Activated naive CD4-positive, alpha-beta T cell treated with anti-CD3 and anti-CD28 coated beads for 36 hours (primary cell): Measurements from ENCODE around the gene PSMB3. TPM values are rescaled to one million over a fixed set of nuclear protein-coding genes. Genes with fewer than 3 reads are reported as not detected.
A peak's percentile ranks its signal among the peaks of the same experiment; 100 is the strongest.

Experiments
- CTCF ChIA-PET: fragments of 350-600 bp; sonication (Branson Sonifier 250); formaldehyde crosslinking; loops from one replicate; lab custom pipeline; 2021; ENCODE audit warnings: antibody characterized with exemption; lab: Charles Lee
- DNase-seq: peaks from one replicate; pipeline ENCODE4 v3.0.0-alpha.2; 2020
- H3K27ac Mint-ChIP-seq: one replicate; pipeline ENCODE4 v1.8.0; 2021; ENCODE audit warnings: mild to moderate bottlenecking, mixed read lengths
- H3K27me3 Mint-ChIP-seq: one replicate; pipeline ENCODE4 v1.8.0; 2021; ENCODE audit warnings: low read depth, mixed read lengths
- H3K36me3 Mint-ChIP-seq: one replicate; pipeline ENCODE4 v1.8.0; 2021; ENCODE audit warnings: low read depth, mixed read lengths
- H3K4me1 Mint-ChIP-seq: one replicate; pipeline ENCODE4 v1.8.0; 2021; ENCODE audit warnings: low read depth, mixed read lengths
- H3K4me3 Mint-ChIP-seq: one replicate; pipeline ENCODE4 v1.8.0; 2021; ENCODE audit warnings: mild to moderate bottlenecking, moderate library complexity, mixed read lengths
- H3K9me3 Mint-ChIP-seq: one replicate; pipeline ENCODE4 v1.8.0; 2021; ENCODE audit warnings: mixed read lengths
- intact Hi-C: fragments of 100-400 bp; cut with micrococcal nuclease; formaldehyde crosslinking; loops from one replicate; pipeline ENCODE4 v1.15.1; 2023
- total RNA-seq, 2 experiments: library from RNA; stranded (reverse); gene quantifications; one replicate each; pipeline ENCODE4 v1.2.3, GENCODE V29; 2021

The PSMB3 gene
- total RNA-seq, 2 experiments from 2014 or later = 368 to 369 TPM

DNA sequence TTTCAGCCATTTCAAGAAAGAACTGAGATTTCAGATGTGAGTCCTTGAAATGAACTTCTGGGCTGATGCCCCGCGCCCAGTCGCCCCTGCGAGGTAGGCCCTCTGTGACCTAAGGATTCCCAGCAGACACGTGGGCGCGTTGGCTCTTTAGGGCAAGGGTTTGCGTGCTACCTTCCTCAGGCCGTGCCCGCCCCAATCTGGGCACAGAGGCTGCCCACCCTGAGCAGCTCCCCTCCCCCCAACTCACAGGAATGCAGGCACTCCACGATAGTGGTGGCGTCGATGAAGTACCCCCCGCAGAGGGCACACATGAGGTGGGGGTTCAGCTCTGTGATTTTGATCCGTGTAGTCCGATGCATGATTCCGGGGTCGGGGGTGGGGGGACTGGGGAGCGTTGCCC, 12.5 kb upstream of the PSMB3 start:
- CTCF ChIA-PET = interaction anchor here (1.0 kb wide), 1 partner anchor 63 kb away, joined by 3 read pairs; no protein-coding TSS in a partner anchor
- Mint-ChIP-seq H3K4me3 (no peak overlapping the region), H3K36me3 (no peaks in the 10 kb centered on the region), H3K27ac (no peak overlapping the region), H3K9me3 (no peaks in the 10 kb centered on the region), H3K4me1 (peaks cover 5% of the 10 kb centered on the region), H3K27me3 (peaks cover 8% of the 10 kb centered on the region)
- intact Hi-C loops = no loop called here
- DNase-seq = no peak

- CTCF ChIA-PET = no interaction called here
- Mint-ChIP-seq H3K27ac (no peak overlapping the region), H3K27me3 (peaks cover 12% of the 10 kb centered on the region), H3K9me3 (no peaks in the 10 kb centered on the region), H3K4me3 (no peak overlapping the region), H3K36me3 (no peaks in the 10 kb centered on the region), H3K4me1 (peaks cover under 1% of the 10 kb centered on the region)
- intact Hi-C loops = no loop called here
- DNase-seq = no peak
Observed at GRCh38 chr17:38740806-38741205, 11.7 kb upstream of the PSMB3 start.

- H3K36me3 Mint-ChIP-seq = no peaks in the 10 kb centered on the region
- peaks cover 6% of the 10 kb centered on the region for H3K4me1 Mint-ChIP-seq
- CTCF ChIA-PET = interaction anchor here (0.6 to 0.9 kb wide), 2 partner anchors 74 to 427 kb away, joined by 3 read pairs; no protein-coding TSS in a partner anchor
- no peak overlapping the region for H3K4me3 Mint-ChIP-seq
- peaks cover 18% of the 10 kb centered on the region for H3K27me3 Mint-ChIP-seq
- no peak overlapping the region for H3K27ac Mint-ChIP-seq
- DNase-seq = no peak
- no peaks in the 10 kb centered on the region for H3K9me3 Mint-ChIP-seq
- intact Hi-C loops = no loop called here
Observed at GRCh38 chr17:38741461-38741860, 11.1 kb upstream of the PSMB3 start.

DNA sequence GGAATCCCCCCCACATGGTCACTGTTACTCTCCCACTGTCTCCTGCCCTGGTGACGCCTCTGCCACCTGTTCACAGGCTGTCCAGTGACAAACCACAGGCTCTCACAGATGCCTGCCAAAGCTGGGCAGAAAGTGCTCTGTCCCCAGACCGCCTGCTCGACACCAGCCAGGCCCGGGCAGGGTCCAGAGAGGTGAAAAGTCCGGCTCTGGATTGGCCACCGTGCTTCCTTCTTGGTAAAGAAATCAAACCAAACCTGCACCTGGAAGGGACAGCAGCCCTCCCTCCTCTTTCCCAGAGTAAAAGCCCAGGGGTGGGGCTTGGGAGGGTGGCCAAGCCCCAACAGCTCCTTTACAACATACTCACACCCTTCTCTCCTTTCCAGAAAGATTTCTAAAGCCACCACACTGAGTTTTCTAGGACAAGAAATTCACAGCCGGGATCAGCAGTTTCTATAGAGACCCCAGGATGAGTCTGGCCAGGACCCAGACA, 10.6 kb upstream of the PSMB3 start:
- DNase-seq = no peak
- Mint-ChIP-seq H3K27me3 (peaks cover 23% of the 10 kb centered on the region), H3K36me3 (no peaks in the 10 kb centered on the region), H3K27ac (no peak overlapping the region), H3K4me3 (no peak overlapping the region), H3K4me1 (peaks cover 11% of the 10 kb centered on the region), H3K9me3 (no peaks in the 10 kb centered on the region)
- CTCF ChIA-PET = interaction anchor here (0.6 to 0.9 kb wide), 2 partner anchors 74 to 427 kb away, joined by 3 read pairs; no protein-coding TSS in a partner anchor
- intact Hi-C loops = no loop called here

DNA sequence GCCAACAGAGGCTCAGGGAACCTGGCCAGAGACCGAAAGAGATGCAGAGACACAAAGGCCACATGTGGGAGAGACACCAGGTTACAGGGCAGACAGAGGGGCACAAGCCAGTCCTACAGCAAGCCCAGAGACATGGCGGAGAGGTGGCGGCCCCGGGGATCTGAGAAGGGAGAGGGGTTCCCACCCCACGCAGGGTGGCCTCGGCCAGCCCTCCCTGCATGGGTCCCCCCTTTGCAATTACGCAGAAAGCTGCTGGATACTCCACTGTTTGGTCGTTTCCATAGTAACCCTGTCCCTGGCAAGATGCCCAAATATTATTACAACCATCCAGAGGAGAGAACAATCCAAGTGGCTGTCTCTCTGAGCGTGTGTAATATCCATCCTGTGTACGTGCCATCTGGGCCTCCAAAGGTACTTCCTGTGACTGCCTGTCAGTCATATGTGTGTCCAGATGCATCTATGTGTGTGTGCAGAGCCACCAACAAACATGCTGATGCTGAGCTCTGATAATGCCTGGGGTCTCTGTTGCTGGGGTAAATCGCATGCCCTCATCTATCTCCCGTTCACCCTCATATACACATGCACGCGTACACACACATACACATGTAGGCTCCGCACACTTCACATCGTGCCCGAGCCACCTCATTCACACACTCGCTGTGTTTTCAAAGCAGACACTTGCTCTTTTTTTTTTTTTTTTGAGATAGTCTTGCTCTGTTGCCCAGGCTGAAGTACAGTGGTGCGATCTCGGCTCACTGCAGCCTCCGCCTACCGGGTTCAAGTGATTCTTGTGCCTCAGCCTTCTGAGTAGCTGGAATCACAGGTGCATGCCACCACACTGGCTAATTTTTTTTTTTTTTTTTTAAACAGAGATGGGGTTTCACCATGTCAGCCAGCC, 9.9 kb upstream of the PSMB3 start:
- intact Hi-C loops = no loop called here
- Mint-ChIP-seq H3K4me1 (peaks cover 11% of the 10 kb centered on the region), H3K4me3 (no peak overlapping the region), H3K9me3 (no peaks in the 10 kb centered on the region), H3K27ac (no peak overlapping the region), H3K36me3 (no peaks in the 10 kb centered on the region), H3K27me3 (peaks cover 24% of the 10 kb centered on the region)
- DNase-seq = no peak
- CTCF ChIA-PET = interaction anchor here (0.9 kb wide), 1 partner anchor 75 kb away, joined by 3 read pairs; no protein-coding TSS in a partner anchor

GRCh38 chr17:38743556-38744171, 8.9 kb upstream of the PSMB3 start:
- intact Hi-C loops = no loop called here
- H3K4me3 Mint-ChIP-seq = no peak overlapping the region
- CTCF ChIA-PET = interaction anchor here (1.8 kb wide), 1 partner anchor 77 kb away, joined by 4 read pairs; no protein-coding TSS in a partner anchor
- H3K4me1 Mint-ChIP-seq = peaks cover 13% of the 10 kb centered on the region
- no peaks in the 10 kb centered on the region for H3K36me3 Mint-ChIP-seq
- H3K27ac Mint-ChIP-seq = no peak overlapping the region
- H3K27me3 Mint-ChIP-seq = peaks cover 27% of the 10 kb centered on the region
- no peaks in the 10 kb centered on the region for H3K9me3 Mint-ChIP-seq
- DNase-seq = no peak

DNA sequence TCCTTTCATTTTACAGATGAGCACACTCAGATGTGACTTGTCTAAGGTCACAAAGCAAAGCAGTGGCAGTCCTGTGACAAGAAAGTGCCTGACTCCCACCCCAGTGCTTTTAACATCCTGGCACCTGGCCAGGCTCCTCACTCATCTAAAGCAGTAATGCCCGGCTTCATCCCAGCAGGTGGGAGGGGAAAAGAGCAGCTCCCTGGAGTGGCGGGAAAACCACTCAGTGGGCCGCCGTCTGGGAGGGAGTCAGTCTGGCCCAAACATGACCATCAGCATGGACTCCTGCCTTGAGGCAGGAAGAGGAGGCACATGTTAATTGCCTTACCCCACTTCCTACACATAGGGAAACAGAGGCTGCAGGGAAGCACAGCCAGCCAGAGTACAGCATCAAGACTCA, 7.0 kb upstream of the PSMB3 start:
- peaks cover 40% of the 10 kb centered on the region for H3K27me3 Mint-ChIP-seq
- no peak for DNase-seq
- intact Hi-C loops = loop anchor here (5.0 kb wide), 1 partner anchor 238 kb away; no protein-coding TSS in a partner anchor
- no peaks in the 10 kb centered on the region for H3K9me3 Mint-ChIP-seq
- peaks cover 22% of the 10 kb centered on the region for H3K4me1 Mint-ChIP-seq
- H3K36me3 Mint-ChIP-seq = no peaks in the 10 kb centered on the region
- H3K4me3 Mint-ChIP-seq = no peak overlapping the region
- CTCF ChIA-PET = interaction anchor here (0.8 to 1.8 kb wide), 5 partner anchors 9 to 83 kb away, joined by 3 to 6 read pairs (median 4); no protein-coding TSS in a partner anchor
- H3K27ac Mint-ChIP-seq = no peak overlapping the region

GRCh38 chr17:38746004-38746848, 6.3 kb upstream of the PSMB3 start:
- Mint-ChIP-seq H3K9me3 (no peaks in the 10 kb centered on the region), H3K36me3 (no peaks in the 10 kb centered on the region), H3K27ac (no peak overlapping the region), H3K4me1 (peaks cover 29% of the 10 kb centered on the region), H3K4me3 (no peak overlapping the region), H3K27me3 (peaks cover 44% of the 10 kb centered on the region)
- no peak for DNase-seq
- intact Hi-C loops = loop anchor here (5.0 kb wide), 1 partner anchor 239 kb away; no protein-coding TSS in a partner anchor
- CTCF ChIA-PET = interaction anchor here (0.7 to 1.7 kb wide), 5 partner anchors 9 to 27 kb away, joined by 3 to 5 read pairs (median 3); no protein-coding TSS in a partner anchor

- no peak for DNase-seq
- peak overlapping the region; percentile 60 for H3K4me3 Mint-ChIP-seq
- H3K4me1 Mint-ChIP-seq = peaks cover 34% of the 10 kb centered on the region
- H3K9me3 Mint-ChIP-seq = no peaks in the 10 kb centered on the region
- intact Hi-C loops = loop anchor here (5.0 kb wide), 1 partner anchor 240 kb away; no protein-coding TSS in a partner anchor
- CTCF ChIA-PET = interaction anchor here (0.7 to 1.7 kb wide), 4 partner anchors 10 to 28 kb away, joined by 3 to 5 read pairs (median 4); no protein-coding TSS in a partner anchor
- H3K27me3 Mint-ChIP-seq = peaks cover 48% of the 10 kb centered on the region
- H3K36me3 Mint-ChIP-seq = peaks cover 3% of the 10 kb centered on the region
- no peak overlapping the region for H3K27ac Mint-ChIP-seq
Observed at GRCh38 chr17:38746849-38747462, 5.6 kb upstream of the PSMB3 start.

DNA sequence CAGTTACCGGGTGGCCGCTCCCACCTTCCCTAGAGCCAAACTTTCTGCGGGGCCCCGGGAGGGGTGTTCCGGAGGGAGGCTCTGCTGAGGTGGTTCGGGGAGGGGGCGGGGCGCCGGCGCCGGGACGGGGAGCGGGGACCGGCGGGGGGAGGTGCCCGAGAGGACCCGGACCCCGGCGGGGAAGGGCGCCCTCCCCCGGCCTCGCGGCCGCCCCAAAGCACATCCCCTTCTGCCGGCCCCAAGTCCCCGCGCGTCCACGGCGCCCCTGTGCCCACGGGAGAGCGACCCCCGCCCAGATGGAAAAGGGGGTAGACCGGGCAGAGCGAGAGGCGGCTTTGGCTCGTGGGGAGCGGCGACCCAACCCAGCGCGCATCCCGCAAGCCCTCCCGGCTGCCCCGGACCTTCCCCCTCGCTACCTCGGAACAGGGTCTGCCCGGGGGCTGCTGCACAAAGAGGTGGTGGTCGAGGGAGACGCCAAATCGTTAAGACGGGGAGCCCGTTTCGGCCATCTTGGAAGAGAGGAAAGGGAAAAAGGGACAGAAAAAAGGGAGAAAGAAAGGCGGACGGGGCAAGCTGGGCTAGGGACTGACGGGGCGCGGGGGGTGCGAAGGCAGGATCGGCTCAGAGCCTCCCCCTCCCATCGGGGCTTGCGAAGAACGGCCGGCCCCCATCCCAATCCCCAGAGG, 4.9 kb upstream of the PSMB3 start:
- peaks cover 4% of the 10 kb centered on the region for H3K36me3 Mint-ChIP-seq
- intact Hi-C loops = loop anchor here (5.0 kb wide), 1 partner anchor 240 kb away; no protein-coding TSS in a partner anchor
- H3K9me3 Mint-ChIP-seq = no peaks in the 10 kb centered on the region
- H3K4me1 Mint-ChIP-seq = peaks cover 35% of the 10 kb centered on the region
- H3K4me3 Mint-ChIP-seq = peak overlapping the region; percentile 69
- peaks cover 48% of the 10 kb centered on the region for H3K27me3 Mint-ChIP-seq
- CTCF ChIA-PET = interaction anchor here (1.5 kb wide), 1 partner anchor 13 kb away, joined by 5 read pairs; no protein-coding TSS in a partner anchor
- no peak overlapping the region for H3K27ac Mint-ChIP-seq
- DNase-seq = no peak
